ENCODE data around the gene ERV3-1. TPM values are rescaled to one million over a fixed set of nuclear protein-coding genes. Genes with fewer than 3 reads are reported as not detected.
"Not testable (repeated sequence)": the region's sequence is repeated elsewhere in the genome, so short reads cannot be mapped to it uniquely, and the experiment has no call there.

Gene ERV3-1
- total RNA-seq, 1 experiment from 2014 or later: 23.1 TPM

- ATAC-seq: peak; percentile 24; the same call in 1 of the 2 replicates
- peaks cover 6% of the 10 kb centered on the region for H3K27me3 ChIP-seq (ENCODE audit: control insufficient read depth, insufficient read depth, low read length)
- no peak overlapping the region for H3K4me3 ChIP-seq (ENCODE audit: low read depth in 2 of 2, low read length in 2 of 2)
- TF ChIP-seq SIN3A (IDR thresholded peaks at IDR 0.05; ENCODE audit: borderline replicate concordance, insufficient read depth, low read depth, low read length) (no peak), TCF7L2 (IDR thresholded peaks at IDR 0.05; ENCODE audit: low read depth, low read length) (no peak), POLR2AphosphoS5 (IDR thresholded peaks at IDR 0.05; ENCODE audit: low read depth, low read length) (no peak)
- TF ChIP-seq, protein P1, sequence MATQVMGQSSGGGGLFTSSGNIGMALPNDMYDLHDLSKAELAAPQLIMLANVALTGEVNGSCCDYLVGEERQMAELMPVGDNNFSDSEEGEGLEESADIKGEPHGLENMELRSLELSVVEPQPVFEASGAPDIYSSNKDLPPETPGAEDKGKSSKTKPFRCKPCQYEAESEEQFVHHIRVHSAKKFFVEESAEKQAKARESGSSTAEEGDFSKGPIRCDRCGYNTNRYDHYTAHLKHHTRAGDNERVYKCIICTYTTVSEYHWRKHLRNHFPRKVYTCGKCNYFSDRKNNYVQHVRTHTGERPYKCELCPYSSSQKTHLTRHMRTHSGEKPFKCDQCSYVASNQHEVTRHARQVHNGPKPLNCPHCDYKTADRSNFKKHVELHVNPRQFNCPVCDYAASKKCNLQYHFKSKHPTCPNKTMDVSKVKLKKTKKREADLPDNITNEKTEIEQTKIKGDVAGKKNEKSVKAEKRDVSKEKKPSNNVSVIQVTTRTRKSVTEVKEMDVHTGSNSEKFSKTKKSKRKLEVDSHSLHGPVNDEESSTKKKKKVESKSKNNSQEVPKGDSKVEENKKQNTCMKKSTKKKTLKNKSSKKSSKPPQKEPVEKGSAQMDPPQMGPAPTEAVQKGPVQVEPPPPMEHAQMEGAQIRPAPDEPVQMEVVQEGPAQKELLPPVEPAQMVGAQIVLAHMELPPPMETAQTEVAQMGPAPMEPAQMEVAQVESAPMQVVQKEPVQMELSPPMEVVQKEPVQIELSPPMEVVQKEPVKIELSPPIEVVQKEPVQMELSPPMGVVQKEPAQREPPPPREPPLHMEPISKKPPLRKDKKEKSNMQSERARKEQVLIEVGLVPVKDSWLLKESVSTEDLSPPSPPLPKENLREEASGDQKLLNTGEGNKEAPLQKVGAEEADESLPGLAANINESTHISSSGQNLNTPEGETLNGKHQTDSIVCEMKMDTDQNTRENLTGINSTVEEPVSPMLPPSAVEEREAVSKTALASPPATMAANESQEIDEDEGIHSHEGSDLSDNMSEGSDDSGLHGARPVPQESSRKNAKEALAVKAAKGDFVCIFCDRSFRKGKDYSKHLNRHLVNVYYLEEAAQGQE (IDR thresholded peaks at IDR 0.05; ENCODE audit: insufficient read depth in 1 of 2, low read depth in 2 of 2, low read length in 1 of 2): no peak
- intact Hi-C loops (cut with micrococcal nuclease; ENCODE audit: unreplicated experiment): no loop called here
- ChIA-PET CTCF (no interaction called here), POLR2A (no interaction called here)
- in situ Hi-C loops (cut with HindIII; ENCODE audit: low pct_unique_long_range_greater_than_20kb, low sequenced_read_pairs): no loop called here
- no peak for DNase-seq (ENCODE audit: low read depth, low spot score)
- no peaks in the 10 kb centered on the region for H3K9me3 ChIP-seq (ENCODE audit: control insufficient read depth, insufficient read depth, low read depth, low read length)
- peaks cover 8% of the 10 kb centered on the region for H3K4me1 ChIP-seq (ENCODE audit: control insufficient read depth, insufficient read depth, low read length)
- no TSS peak for BruUV-seq (replicated peaks)
- no peaks in the 10 kb centered on the region for H3K36me3 ChIP-seq (ENCODE audit: control insufficient read depth, insufficient read depth, low read length)
- no peak overlapping the region for H3K27ac ChIP-seq (ENCODE audit: low read length)
These were observed 60.8 kb downstream of the ERV3-1 start for GRCh38 chr7:64945503-64946175.

DNA sequence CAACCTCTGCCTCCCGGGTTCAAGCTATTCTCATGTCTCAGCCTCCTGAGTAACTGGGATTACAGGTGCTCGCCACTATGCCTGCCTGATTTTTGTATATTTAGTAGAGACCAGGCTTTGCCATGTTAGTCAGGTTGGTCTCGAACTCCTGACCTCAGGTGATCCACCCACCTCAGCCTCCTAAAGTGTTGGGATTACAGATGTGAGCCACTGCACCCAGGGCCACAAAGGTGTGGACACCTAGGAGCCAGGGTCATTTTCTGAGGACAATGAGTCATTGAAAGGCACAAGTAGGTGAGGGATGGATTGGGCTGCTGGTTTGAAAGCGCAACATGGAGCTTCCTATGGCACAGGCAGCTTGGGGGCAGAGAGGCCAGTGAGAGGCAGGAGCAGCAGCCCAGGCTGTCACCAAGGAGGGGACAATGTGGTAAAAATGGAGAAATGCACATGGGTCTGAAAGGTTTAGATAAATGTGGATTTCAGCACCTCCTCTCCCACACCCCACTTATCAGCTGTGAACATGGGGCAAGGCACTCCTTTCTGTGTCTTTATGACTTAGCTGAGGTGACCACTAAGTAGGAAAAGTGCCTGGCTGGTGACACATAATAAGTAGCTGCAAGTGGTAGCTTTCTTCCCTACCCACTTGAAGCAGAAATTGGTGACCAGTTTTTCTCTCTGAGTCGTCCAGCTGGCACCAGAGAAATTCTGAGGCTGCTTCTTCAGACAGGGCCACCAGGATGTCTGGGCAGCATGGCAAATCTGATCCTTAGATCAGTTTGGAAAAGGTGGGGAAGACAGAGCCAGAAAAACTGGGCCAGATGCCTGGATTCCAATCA is 61.6 kb downstream of the ERV3-1 start:
- intact Hi-C loops (cut with micrococcal nuclease; ENCODE audit: unreplicated experiment); BruUV-seq (replicated peaks); CTCF ChIA-PET; H3K27ac ChIP-seq (ENCODE audit: low read length); H3K4me3 ChIP-seq (ENCODE audit: low read depth in 2 of 2, low read length in 2 of 2); H3K4me1 ChIP-seq (ENCODE audit: control insufficient read depth, insufficient read depth, low read length); POLR2A ChIA-PET; H3K36me3 ChIP-seq (ENCODE audit: control insufficient read depth, insufficient read depth, low read length); ATAC-seq; in situ Hi-C loops (cut with HindIII; ENCODE audit: low pct_unique_long_range_greater_than_20kb, low sequenced_read_pairs); H3K27me3 ChIP-seq (ENCODE audit: control insufficient read depth, insufficient read depth, low read length); DNase-seq (ENCODE audit: low read depth, low spot score); H3K9me3 ChIP-seq (ENCODE audit: control insufficient read depth, insufficient read depth, low read depth, low read length): not testable (repeated sequence)

Other genes starting within 250 kb of the ERV3-1 start
- 7.6 TPM for gene ZNF138, start 212.3 kb downstream of the ERV3-1 start, total RNA-seq (2021; ENCODE audit: unreplicated experiment)
- gene ZNF273, start 103.4 kb downstream of the ERV3-1 start, total RNA-seq (2021; ENCODE audit: unreplicated experiment): 6.4 TPM
- gene ZNF117, start 15.7 kb downstream of the ERV3-1 start, total RNA-seq (2021; ENCODE audit: unreplicated experiment): 8.0 TPM